ENCODE results near the gene PLEKHA5.

DNA sequence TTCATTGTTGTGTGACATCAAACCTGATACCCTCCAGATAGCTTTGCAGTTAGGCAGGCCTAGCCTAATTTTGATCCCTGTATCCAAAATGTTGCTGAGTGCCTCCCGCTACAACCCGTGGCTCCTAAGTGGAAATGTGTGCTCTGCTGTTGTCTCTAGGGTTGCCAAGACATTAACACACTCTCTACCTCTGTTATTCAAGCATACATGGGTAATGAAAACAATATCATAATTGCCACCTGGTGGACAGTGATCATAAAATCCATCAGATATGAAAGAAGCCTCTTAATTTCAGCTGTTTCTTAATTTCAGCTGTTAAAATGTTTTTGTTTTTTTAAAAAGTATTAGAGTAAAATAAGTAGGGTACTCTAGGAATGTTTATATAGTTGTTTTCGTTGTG lies 93.5 kb downstream of the PLEKHA5 start:
- TF ChIP-seq, protein P1, sequence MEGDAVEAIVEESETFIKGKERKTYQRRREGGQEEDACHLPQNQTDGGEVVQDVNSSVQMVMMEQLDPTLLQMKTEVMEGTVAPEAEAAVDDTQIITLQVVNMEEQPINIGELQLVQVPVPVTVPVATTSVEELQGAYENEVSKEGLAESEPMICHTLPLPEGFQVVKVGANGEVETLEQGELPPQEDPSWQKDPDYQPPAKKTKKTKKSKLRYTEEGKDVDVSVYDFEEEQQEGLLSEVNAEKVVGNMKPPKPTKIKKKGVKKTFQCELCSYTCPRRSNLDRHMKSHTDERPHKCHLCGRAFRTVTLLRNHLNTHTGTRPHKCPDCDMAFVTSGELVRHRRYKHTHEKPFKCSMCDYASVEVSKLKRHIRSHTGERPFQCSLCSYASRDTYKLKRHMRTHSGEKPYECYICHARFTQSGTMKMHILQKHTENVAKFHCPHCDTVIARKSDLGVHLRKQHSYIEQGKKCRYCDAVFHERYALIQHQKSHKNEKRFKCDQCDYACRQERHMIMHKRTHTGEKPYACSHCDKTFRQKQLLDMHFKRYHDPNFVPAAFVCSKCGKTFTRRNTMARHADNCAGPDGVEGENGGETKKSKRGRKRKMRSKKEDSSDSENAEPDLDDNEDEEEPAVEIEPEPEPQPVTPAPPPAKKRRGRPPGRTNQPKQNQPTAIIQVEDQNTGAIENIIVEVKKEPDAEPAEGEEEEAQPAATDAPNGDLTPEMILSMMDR (IDR thresholded peaks at IDR 0.05): peak in 1 of 5 experiments; percentile 15
- TF ChIP-seq EP300 (IDR thresholded peaks at IDR 0.05; ENCODE audit: low read depth): no peak
- no peak for TF ChIP-seq POLR2AphosphoS5 (IDR thresholded peaks at IDR 0.05)
